Middle frontal gyrus (tissue), 1 donor: ENCODE measurements around the gene PRICKLE2.

ENCODE experiments used
- DNase-seq: peaks from one replicate; pipeline ENCODE4 v3.0.0-alpha.2; 2015; ENCODE audit warnings: low spot score; ENCODE audit errors: extremely low spot score

The PRICKLE2 gene

GRCh38 chr3:64160000-64160695 is 65.1 kb downstream of the PRICKLE2 start:
- DNase-seq = no peak

GRCh38 chr3:64158334-64158733 is 66.9 kb downstream of the PRICKLE2 start:
- DNase-seq = no peak

GRCh38 chr3:64157150-64158035 is 67.9 kb downstream of the PRICKLE2 start:
- DNase-seq = no peak

- DNase-seq = no peak
These were observed 69.9 kb downstream of the PRICKLE2 start for GRCh38 chr3:64155328-64155727.

- no peak for DNase-seq
These were observed 72.4 kb downstream of the PRICKLE2 start for GRCh38 chr3:64152676-64153466.

GRCh38 chr3:64152086-64152485 is 73.2 kb downstream of the PRICKLE2 start:
- DNase-seq = no peak

GRCh38 chr3:64151342-64151871 is 73.9 kb downstream of the PRICKLE2 start:
- DNase-seq = no peak

- DNase-seq = no peak
These were observed 74.6 kb downstream of the PRICKLE2 start for GRCh38 chr3:64150623-64151207.

- no peak for DNase-seq
These were observed 75.4 kb downstream of the PRICKLE2 start for GRCh38 chr3:64149886-64150285.

- DNase-seq = no peak
These were observed 76.2 kb downstream of the PRICKLE2 start for GRCh38 chr3:64148955-64149653.

- DNase-seq = no peak
These were observed 78.1 kb downstream of the PRICKLE2 start for GRCh38 chr3:64147211-64147610.

GRCh38 chr3:64145438-64145837 is 79.8 kb downstream of the PRICKLE2 start:
- DNase-seq = no peak

- DNase-seq = no peak
These were observed 80.9 kb downstream of the PRICKLE2 start for GRCh38 chr3:64144241-64144900.

- DNase-seq = no peak
These were observed 81.7 kb downstream of the PRICKLE2 start for GRCh38 chr3:64143409-64144130.

GRCh38 chr3:64141476-64141875 is 83.8 kb downstream of the PRICKLE2 start:
- peak; percentile 52 for DNase-seq

GRCh38 chr3:64140651-64141050 is 84.6 kb downstream of the PRICKLE2 start:
- no peak for DNase-seq

GRCh38 chr3:64138656-64139375 is 86.5 kb downstream of the PRICKLE2 start:
- no peak for DNase-seq

- no peak for DNase-seq
These were observed 87.2 kb downstream of the PRICKLE2 start for GRCh38 chr3:64138046-64138445.

GRCh38 chr3:64134882-64135281 is 90.4 kb downstream of the PRICKLE2 start:
- DNase-seq = no peak
